ENCODE measurements around the gene ZIC1. TPM values are rescaled to one million over a fixed set of nuclear protein-coding genes. Genes with fewer than 3 reads are reported as not detected.

The ZIC1 gene
- total and polyA plus RNA-seq, 2 of the 13 experiments (the other 11 are each of a cell fraction or from before 2014, with no cell fraction given): not detected

Other genes with a start within 250 kb of the ZIC1 start
- not detected in 2 replicates for gene ZIC4, start 2.8 kb upstream of the ZIC1 start, total RNA-seq (2016; rRNA removed; fragmentation: Illumina TruSeq; extraction: Trizol)
- not detected in 2 replicates for gene ZIC4, start 2.8 kb upstream of the ZIC1 start, polyA plus RNA-seq (2011; rRNA removed)